ENCODE measurements around the gene FZD1. TPM values are rescaled to one million over a fixed set of nuclear protein-coding genes. Genes with fewer than 3 reads are reported as not detected.
A peak's percentile ranks its signal among the peaks of the same experiment; 100 is the strongest.

Gene FZD1
- 3.6 and 6.0 TPM in 2 replicates for total RNA-seq

DNA sequence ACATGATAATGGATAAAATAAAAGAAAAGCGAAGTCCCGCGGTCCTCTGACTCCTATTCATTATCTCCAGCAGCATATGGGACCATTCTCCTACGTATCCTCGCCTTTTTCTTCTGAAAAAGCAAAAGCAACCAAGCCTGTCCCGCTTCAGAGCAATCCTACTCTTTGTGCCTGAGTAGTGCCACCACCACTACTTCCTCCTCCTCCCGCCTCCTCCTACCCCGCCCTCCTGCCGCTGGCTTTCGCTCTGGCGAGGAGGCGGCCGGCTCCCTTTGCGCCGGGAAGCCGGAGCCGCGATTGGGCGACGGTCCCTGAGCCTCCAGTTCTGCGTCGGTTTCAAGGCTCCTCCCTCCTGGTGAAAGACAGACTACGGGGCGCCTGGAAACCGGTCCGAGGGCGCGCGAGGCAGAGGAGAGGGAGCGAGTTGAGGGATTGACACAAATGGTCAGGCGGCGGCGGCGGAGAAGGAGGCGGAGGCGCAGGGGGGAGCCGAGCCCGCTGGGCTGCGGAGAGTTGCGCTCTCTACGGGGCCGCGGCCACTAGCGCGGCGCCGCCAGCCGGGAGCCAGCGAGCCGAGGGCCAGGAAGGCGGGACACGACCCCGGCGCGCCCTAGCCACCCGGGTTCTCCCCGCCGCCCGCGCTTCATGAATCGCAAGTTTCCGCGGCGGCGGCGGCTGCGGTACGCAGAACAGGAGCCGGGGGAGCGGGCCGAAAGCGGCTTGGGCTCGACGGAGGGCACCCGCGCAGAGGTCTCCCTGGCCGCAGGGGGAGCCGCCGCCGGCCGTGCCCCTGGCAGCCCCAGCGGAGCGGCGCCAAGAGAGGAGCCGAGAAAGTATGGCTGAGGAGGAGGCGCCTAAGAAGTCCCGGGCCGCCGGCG lies at the start of gene FZD1:
FZD1 (plus strand) TSS at position 388 of the 878 bp plus-strand sequence; CDS start at position 836, 448 bp downstream.
- peak; percentile 99 for DNase-seq

DNA sequence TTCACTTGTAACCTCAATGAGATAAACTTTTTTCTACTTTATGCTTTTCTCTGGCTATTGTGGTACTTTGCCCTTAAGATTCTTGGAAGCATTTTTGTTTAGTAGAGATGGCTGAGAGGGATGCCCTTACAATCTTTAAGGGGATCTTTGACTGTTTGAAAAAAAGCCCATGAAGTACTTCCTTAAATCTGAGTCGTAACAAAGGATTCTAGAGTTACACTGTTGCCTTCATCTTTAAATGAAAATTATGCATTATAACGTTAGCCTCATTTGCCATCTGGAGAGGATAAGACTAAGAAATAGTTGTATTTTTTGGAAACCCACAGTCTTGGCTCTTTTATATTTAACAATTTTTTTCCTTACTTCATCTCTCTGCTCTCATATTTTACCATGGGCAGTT lies 37.8 kb upstream of the FZD1 start:
- no peak for DNase-seq

DNA sequence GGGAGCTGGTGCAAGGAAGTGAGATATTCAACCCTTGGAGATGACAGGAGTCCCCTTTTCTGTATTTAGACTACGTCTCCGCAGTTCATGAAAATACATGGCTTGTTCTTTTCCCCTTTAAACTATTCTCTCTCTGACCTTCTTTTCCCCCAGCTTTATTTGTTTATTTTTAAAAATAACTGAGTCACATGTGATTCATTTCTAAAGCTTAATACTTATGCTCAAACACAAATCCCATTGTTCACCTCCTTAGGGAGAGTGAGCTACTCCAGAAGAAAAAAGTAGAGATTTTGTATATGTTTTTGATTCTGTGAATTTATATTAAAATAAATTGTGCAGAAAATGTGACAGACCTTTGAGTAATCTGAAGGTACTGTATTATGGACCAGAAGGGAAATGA lies 35.9 kb upstream of the FZD1 start:
- peak; percentile 24 for DNase-seq

DNA sequence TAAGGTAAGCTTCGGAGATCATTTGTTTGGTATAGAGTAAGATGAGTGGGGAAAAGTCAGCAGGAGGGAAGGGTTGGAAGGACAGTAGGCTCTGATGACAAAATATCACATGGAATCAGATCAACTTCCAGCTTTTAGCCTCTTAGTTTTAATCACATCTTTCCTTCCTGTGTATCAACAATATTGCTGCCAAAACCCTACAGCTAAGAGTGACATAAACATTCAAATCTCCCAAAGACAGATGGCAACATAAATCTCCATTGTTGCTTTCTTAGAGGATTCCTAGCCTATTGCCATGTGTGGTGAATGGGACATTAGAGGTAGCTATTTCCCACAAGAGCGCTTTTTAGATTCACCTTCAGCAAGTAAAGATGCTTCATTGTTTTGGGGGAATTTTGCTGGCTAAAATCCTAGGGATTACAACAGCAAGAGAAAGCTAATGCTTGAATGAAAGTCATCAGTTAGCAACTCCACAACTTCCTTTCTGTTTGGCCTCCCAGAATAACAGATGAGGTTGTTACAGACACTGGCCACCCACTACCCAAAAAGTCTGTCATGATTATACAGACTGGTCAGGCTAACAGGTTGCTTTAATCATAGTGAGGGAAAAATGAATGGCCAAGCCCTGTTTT lies 35.2 kb upstream of the FZD1 start:
- peak; percentile 5 for DNase-seq

DNA sequence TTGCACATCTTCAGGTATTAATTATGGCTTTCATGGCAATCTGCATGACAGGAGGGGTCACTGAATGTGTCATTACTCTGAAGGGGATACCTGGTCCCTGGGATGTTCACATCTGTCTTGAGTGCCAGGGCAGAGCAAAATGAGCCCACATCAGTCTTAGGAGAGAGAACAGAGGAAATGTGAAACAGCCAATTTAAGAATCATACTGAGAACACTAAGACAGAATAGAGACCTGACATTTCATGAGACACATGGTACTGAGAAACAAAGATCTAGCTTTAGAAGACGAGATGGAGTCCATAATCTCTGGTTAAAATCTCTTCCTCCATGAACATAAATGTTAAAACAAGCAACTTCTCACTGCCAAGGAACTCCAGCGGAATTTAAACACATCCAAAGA lies 34.1 kb upstream of the FZD1 start:
- DNase-seq: no peak

DNA sequence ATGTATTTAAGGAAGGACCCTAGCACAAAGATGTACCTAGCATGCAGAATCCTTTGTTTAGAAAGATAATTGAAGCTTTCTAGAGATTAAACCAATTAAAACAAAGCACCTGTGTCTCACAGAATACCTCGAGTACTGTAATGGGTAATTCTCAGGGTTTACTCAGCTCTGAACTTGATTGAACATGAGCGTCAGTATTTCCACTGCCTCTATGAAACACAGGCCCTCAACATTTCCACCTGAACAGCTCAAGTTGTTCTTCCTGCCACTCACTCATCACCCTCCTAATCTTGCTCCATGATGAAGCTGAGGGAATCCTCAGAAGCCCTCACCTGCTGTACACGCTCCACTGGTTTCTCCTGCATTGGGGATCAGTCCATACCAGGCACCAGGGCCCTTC lies 33.7 kb upstream of the FZD1 start:
- DNase-seq: no peak

DNA sequence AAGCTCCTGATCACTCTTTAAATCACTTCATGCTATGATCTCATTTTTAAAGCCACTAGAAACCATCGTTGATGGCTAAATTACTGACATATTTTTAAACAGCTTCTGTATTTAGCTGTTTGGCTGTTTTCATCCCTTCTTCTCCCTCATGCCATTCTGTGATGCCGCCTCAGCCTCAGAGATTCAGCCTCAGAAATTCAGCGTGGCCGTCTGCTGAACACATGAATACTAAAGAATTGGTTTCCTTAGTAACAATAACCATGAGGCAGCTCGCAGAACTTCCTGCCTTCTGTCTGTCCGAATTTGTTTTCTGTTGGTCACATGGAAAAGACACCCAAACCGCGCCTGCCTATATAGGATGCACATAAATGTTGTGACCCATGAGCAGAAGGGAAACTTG lies 31.0 kb upstream of the FZD1 start:
- peak; percentile 17 for DNase-seq

DNA sequence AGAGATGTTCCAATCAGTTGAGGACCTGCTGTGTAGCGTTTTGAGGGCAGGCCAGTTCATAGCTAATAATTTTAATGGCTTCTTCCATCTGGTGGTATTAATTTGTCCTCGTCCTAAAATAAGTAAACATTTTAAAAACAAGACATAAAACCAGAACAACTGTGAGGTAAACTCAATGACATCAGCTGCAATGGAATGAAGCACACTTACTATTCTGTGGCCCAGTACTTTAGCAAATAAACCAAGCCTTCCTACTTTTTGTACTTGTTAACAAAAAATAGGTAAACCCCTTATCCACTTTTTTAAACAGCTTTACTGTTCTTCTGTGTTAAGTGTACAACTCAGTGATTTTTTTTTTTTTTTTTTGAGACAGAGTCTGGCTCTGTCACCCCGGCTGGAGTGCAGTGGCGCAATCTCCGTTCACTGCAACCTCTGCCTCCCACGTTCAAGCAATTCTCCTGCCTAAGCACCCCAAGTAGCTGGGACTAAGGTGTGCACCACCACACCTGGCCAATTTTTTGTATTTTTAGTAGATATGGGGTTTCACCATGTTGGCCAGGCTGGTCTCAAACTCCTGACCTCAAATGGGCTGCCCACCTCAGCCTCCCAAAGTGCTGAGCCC lies 28.9 kb upstream of the FZD1 start:
- no peak for DNase-seq

DNA sequence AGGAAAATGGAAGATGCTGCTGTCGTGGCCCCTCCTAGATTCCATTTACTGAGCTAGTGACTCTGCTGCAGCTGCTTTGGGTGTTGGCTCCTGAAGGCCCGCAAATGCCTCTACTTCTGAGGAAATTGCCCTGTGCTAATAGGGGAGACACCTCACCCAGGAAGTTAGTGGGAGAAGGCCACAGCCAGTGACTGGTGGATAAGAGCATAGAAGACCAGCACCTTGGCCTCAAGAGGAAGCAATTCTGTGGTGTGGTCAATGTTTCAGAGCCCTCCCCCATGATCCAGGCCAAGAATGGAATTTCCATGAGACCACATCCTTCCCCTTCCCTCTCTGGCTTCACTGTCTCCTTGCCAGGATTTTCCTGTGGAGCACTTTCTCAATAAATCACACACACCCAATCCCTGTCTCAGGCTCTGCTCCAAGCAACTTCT lies 25.0 kb upstream of the FZD1 start:
- peak; percentile 63 for DNase-seq

DNA sequence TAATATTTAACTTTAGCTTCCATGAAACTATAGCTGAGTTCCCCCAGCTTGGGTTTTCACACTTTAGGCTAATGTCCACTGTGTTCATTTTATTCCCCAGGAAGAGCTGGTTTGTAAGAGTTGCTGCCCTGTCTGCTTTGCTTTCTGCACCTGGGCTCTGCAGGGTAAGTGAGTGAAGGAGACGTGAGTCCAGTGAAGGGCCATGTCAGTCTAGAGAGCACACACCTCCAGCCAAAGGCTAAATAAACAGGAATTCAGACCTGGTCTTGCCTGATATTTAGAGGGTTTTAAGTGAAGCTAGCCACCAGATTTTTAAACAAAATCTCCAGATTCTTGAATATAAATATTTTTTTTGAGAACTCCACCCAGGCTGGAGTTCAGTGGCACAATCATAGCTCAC lies 24.5 kb upstream of the FZD1 start:
- no peak for DNase-seq

DNA sequence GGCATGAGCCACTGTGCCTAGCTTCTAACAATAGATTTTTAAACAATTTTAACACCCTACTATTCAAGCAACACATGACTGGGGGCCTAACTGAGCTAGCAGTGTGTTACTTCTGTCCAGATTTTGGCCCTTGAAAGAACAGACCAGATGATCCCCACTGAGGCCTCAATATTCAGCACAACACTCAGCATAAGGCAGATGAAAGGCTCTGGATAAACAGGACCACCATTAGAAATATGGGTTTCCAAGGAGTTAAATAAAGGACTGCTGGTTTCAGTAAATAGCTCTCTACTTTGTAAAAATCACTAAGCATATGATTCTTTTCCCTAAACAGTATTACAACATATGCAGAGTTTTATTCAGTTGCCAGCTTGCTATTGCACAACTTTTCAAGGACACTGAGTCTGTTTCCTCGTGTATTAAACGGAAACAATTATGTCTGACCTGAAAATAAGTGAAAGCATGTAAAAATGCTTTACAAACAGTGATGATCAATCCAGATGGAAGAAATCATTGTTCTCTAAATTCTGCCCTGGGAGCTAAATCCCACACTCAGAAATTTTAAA lies 23.8 kb upstream of the FZD1 start:
- no peak for DNase-seq

DNA sequence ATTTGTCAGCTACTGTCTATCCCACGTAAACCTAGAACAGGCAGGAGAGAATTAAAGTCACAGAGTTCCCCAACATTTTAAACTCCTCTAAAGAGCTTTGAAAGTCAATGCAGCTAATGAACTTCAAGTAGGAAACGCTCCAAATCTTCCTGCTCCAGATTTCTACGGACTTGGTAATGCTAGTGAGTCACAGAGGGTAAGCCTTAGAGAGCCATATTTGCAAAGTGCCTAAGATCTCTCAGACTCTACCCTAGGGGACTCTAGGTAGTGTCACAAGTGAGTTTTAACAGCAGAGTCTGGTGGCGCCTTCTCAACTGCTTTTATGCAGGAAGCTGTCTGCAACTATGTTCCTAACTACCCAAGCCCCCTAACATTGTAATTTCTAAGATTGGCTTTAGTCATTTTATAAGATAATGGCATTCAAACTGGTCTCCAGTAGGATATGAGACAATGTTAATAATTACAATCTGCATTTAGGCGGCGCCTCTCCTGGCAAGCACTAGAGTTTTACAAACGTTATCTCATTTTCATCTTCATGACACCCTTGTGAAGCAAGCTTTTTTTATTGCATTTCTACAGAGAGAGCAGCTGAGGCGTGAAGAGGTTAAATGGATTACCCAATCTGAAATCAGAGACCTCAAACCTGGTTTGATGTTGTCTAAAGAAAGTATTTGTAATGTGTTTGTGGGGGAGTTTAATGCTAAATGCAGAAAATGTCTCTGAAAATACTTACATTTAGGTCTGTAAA lies 22.0 kb upstream of the FZD1 start:
- no peak for DNase-seq

DNA sequence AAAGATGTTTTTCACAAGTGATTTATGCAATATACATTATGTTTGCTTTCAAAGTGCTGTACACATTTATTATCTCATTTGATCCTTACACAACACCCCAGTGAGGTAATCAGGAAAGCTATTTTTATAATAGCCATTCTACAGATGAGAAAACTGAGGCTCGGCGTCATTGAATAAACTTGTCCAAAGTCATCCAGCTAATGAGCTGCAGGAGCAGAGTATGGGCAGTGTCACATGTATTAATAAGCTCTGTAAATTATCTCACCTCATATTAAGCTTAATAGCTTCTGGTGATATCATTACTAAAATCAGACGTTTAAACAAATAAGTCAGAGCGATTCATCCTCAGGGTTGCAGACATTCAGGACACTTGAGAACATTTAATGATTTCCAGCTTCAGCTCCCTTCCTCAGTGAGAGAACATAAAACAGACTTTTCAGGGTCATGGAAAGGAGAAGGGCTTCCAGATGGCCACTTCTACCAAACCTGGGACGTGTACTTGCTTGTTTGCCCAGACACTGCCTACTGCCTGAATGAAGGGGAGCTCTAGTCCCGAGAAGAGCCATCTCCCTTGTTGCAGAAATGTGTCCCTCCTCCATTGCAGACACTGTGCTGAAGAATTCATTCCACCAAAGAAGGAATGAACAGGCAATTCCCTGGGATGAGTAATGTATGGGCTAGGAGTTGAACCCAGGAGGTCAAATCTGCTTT lies 20.5 kb upstream of the FZD1 start:
- DNase-seq: no peak

DNA sequence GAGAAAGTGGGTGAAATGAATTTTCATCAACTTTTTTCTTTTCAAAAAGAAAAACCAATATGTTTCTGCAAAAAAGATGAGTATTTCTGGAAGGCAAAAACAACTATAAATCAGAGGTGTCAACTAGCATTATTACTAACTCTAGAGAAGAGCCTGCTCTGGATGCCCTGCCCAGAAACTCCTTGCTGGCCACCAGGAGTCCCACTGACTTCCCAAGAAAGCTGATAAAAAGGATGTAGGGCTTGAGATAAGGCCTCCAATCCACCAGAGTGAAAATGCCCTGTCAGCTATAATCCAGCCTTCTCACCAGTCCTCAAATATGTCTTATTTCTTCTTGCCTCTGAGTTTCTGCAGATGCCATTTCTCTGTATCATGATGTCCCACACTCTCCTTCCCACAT lies 16.7 kb upstream of the FZD1 start:
- DNase-seq: no peak

DNA sequence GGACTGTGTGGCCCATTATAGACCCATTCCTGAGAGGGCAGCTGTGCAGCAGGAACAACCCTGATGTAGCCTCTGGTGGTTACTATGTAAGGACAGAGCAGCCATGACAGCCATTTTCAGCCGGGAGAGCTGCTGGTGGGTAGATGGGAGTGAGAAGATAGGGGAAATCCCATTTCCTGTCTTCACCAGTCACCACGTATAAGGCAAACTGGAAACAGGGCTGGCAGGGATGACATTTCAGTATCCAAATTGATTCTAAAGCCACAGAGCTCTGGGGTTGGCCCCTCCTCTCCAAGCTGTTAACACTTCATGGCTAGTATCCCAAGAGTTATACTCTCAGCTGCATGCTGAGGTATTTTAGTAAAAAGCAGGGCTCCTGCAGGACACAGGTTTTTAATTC lies 15.2 kb upstream of the FZD1 start:
- no peak for DNase-seq

DNA sequence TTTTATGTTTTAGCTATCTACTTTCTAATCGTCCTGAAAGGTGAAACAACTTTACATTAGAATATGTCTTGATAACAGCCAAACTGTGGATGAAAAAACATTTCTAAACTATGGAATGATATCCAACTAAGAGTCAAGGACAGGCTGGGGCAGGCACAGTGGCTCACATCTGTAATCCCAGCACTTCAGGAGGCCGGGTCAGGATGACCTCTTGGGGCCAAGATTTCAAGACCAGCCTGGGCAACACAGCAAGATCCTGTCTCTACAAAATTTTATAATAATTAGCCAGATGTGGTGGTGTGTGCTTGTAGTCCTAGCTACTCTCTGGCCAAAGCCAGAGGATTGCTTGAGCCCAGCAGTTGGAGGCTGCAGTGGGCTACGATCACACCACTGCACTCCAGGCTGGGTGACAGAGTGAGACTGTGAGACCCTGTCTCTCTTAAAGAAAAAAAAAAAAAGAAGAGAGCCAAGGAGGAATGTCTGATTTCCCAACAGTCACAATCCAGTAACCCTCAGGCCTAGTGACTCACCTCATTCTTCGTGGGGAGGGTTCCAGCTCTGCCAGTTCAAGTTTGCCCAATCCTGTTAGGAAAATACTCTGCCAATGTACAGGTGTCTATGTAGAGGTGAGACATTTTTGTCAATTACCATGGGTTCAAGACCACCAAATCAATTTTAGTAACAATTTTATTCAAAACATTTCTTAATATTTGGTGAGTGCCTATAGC lies 14.6 kb upstream of the FZD1 start:
- DNase-seq: no peak

DNA sequence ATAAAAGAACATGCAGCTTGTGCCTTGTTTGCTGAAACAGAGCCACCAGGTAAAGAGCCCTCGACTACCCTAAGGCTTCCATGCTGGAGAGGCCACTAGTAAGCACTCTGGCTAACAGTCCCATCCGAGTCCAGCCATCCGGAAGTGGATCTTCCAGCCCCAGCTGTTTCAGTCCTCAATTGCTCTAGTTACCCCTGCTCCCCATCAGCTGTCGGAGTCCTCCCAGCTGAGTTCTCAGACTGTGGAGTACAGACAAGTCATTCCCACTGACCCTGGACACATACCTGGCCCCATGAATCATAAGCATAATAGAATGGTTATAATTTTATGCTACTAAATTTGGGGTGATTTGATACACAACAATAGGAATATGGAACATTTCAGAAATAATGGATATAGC lies 13.5 kb upstream of the FZD1 start:
- DNase-seq: no peak

DNA sequence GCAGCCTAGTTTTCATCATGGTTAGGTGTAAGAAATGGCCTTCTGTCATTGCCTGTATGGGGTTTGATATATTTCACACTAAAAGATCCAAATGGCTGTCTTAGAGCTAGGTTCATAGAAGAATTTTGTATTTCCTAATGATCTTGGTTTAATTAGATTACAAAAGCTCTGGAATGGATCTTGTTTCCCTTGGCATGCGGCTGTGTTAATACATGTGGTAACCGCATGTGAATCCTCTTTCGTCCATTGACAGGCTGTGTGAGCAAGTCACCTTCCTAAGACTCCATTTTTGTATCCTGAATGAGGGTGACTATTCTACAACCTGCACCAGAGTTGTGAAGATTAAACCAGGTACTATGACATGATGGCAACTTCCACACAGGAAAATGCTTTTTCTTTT lies 12.4 kb upstream of the FZD1 start:
- DNase-seq: no peak

DNA sequence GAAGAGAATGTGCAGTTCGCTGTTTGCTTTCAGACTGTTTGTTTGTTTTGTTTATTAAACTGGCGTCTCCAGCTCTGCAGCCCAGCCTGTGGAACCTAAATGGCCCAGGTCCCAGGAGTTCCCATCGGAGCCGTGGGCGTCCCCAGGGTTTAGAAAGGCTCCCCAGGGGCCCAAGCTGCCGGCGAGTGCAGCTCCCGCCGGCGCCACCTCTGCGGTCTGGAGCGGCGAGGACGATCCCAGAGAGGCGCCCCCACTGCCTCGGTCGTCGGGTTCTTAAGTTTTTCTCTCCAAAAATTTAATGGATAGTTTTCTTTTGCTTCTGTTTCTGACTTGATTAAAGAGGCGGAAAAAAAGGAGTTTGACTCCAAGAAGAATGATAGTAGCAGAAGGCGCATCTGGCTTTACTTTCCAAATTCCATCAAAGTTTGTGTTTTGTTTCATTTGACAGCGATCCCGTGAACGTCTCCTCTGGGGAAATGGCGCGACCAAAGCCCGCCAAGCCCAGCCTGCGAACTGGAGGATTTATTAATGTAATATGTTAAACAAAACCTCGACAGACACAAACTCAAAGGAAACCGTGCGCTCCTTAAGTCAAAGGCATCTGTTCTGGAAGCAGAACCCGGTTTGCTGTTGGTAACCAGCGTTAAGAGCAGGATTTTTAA lies 718 bp upstream of the FZD1 start:
- peak; percentile 45 for DNase-seq

DNA sequence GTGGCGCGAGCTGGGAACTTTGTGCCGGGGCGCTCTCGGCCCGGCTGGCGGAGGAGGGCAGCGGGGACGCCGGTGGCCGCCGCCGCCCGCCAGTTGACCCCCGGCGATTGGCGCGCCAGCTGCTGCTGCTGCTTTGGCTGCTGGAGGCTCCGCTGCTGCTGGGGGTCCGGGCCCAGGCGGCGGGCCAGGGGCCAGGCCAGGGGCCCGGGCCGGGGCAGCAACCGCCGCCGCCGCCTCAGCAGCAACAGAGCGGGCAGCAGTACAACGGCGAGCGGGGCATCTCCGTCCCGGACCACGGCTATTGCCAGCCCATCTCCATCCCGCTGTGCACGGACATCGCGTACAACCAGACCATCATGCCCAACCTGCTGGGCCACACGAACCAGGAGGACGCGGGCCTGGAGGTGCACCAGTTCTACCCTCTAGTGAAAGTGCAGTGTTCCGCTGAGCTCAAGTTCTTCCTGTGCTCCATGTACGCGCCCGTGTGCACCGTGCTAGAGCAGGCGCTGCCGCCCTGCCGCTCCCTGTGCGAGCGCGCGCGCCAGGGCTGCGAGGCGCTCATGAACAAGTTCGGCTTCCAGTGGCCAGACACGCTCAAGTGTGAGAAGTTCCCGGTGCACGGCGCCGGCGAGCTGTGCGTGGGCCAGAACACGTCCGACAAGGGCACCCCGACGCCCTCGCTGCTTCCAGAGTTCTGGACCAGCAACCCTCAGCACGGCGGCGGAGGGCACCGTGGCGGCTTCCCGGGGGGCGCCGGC lies 870 bp downstream of the FZD1 start:
- DNase-seq: peak; percentile 78

Data from dermis blood vessel endothelial cell (primary cell).